Embryonic facial prominence (tissue), 1 donor: ENCODE data around the gene PSD2.

Source experiments
- DNase-seq: peaks from one replicate; pipeline ENCODE4 v3.0.0-alpha.2; 2016; ENCODE audit errors: extremely low spot score

The PSD2 gene

DNA sequence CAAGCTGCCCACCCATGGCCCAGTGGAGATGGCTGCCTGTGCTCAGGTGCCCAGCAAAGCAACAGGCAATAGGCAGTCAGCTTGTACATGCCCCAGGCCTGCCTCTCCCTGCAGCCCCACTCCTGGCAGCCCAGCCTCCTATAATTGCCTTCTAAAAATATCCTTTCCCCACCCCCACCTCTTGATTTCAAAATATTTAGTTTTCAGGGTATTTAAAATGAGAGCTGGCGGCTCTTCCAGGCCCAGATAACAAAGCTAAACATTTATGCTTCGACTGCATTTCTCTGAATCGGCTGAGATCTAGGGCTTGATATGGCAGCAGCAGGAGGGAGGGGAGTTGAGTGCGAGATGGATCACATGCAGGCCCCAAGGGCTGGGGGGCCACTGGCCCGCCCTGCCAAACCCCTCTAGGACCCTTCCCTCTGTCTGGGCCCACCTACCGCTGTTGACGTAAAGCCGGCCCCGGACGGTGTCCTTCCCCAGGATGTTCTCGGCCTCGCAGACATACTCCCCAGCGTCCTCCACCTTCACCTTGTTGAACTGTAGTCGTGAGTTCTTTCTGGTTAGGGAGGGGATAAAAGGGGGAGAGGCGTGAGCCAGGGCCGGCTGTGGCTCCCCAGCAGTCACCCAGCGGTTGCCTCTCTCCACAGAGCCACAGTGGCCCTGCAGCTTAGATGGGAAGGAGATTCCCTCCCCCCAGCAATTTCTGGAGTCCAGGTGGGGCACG is 85.0 kb downstream of the PSD2 start:
- peak; percentile 13 for DNase-seq

DNA sequence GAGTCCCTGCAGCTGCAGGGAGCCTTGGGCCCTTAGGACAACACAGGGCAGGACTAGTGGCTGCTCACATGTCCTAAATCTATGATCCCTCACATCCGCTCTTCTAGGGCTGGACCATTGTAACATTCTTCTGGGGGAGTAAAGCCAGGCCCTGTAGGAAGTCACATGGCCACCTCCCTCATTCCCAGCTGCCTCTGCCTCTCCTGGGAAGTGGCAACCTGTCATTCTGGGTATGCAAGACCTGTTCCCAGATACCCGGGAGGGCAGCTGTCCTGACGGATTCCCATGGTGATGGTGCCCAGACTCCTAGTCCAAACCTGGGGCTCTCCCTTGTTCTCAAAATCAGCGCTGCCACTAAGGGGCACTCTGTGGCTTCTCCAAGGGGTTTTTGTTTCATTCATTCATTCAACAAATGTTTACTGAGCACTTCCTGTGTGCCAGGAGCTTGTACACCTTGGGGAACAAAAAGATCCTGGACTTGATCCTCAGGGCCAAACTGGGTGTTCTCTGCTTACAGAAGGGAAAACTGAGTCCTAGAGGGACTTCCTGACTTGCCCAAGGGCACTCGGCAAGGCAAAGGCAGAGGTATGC is 85.6 kb downstream of the PSD2 start:
- no peak for DNase-seq

DNA sequence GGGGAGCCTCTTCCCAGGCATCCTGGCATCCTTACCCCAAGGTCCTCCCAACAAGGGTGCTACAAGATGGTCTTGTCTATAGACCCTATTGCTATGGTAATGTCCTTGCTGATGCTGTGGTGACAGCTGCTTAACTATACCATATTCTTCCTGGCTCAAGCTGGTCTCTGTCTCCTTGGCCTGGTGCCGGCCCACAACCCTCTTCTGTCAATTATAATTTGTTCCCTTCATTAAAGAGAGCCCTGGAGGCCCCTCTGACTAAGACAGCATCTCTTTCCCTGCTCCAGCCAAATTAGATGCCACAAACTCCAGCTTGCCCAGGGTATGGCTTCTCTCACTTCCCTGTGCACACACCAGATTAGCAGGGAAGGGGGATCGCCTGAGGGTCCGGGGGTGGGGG is 86.7 kb downstream of the PSD2 start:
- DNase-seq: no peak

DNA sequence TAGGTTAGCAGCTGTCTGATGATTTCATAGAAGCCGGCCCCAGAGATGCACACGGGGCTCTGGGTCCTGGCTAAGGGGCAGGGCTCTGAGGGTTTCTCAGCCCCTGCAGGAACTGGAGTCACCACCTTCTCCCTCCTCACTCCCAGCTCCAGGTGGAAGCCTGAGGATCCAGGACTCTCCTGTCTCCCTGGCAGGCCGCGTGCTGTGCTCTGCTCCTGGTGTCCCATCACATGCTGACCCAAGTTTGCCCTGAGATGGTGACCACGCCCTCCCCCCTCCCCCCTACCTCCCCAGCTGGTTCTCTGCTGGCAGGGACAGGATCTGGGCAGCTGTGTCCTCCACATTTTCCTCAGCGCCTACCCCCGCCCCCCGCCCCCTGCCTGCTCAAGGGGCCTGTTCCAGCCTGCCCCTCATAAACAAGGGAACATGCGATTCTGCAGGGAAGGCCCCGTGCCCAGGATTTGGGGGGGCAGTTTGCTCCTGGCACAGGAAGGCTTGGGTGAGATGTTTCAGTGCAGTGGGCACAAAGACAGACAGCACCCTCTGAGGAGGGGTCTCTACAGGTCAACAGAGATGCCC is 87.4 kb downstream of the PSD2 start:
- DNase-seq: no peak

DNA sequence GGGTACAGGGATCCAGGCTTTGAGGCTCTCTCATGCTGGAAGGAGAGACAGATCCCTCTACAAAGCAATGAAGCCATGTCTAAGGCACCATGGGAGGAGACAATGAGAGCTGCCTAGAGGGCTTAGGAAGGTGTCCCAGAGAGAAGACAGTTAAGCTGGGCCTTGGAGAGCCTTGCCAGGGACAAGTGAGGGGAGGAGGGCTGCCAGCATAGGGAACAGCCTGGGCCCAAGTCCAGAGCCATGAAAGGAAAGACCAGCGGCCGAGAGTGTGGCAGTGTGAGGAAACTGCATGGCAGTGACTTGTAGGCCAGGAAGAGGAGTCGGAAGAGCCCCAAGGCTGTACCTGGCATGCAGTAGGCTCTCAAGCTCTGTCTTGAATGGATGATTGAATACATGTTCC is 88.5 kb downstream of the PSD2 start:
- DNase-seq: no peak

DNA sequence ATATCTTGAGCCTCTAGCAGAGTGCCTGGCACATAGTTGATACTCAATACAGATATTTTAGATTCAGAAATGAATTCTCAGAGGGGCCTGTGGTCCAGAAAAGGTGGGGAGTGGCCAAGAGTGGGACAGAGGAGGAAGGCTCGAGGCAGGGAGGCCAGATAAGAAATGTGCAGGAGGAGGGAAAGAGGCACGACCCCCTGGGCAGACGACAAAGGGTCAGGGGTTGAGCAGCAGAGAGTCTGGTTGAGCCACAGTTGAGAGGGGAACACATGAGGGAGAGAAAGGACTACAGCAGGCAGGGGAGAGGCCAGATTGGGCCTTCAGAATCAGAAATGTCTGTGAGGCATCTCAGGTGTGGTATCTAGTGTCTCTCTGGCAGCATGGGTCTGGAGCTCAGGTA is 89.1 kb downstream of the PSD2 start:
- DNase-seq: no peak

DNA sequence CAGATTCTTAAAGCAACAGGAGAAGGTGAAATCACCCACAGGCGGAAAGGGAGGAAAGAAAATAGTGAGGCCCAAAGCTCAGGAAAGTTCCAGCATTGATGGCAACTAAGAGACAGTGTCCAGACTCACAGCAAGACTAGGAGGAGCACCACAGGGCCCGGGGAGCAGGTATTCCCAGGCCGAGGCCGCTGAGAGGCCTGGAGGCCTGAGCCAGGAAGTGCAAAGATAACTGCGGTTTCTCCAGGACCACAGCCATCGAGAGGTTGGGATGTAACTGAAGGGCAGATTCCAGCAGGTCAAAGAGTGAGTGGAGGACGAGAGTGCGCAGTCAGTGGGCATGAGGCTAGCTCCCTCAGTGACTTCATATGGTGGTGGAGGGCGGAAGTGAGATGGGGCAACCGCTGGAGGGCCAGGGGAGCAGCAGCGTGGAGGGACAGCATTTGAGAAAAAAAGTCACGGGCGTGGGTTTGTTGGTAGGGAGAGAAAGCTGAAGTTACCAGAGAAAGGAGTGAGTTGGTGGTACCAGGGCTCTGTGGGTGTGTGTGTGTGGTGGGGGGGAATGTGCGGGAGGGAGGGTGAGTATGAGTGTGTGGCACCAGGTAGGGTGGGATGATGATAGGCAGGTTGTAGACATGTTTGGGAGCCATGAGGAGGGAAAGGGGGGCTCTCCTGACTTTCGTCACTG is 89.7 kb downstream of the PSD2 start:
- DNase-seq: no peak

DNA sequence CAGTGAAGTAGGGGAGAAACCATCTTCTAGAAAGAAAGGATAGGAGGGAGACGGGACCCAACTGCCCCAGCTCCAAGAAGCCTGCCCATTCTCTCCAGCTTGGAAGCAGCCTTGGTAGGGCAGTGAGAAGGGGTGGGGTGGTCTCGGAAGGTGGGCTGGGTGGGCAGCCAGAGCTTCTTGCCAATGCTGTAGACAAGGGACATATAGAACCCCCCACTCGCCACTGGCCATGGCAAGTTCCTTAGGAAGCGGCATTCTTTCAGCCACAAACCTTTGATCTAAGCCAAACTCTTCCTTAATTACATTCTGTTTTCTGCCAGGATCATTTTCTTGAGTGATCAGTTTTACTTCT is 90.2 kb downstream of the PSD2 start:
- no peak for DNase-seq

DNA sequence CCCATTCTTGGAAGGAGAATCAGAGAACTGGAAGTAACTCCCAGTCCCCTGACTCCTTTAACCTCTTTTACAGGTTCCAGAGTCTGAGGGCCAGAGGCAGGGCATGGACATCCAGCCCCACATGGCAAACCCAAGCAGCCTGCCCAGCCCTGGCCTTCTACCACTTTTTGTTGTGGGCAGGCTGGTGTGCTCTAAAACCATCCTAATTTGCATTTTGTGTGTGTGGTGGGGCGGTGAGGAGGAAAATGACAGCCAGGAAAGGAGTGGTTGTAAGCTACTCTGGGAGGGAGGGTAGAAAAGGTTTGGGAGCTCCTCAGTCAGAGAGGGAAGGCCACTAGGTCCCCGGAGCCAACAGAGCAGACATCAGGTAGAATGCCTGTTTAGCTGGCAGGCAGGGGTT is 90.6 kb downstream of the PSD2 start:
- no peak for DNase-seq

DNA sequence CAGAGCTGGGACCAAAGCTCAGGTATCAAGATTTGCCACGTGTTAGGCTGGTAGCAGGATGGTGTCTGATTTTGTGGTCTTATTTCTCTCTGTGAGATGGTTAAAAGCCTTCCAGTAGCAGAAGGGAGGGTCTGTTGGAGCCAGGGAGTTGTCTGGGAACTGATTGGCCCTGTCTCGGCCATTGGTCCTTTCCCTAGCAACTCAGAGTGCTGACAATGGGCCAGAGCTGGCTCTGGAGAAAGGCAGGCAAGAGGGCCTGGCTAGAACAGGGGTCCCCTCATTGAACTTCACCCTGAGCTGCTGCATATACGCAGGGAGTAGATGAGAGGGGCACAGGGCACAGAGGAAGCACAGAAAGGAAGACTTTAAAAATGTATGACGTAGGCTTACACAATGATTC is 92.8 kb downstream of the PSD2 start:
- no peak for DNase-seq

DNA sequence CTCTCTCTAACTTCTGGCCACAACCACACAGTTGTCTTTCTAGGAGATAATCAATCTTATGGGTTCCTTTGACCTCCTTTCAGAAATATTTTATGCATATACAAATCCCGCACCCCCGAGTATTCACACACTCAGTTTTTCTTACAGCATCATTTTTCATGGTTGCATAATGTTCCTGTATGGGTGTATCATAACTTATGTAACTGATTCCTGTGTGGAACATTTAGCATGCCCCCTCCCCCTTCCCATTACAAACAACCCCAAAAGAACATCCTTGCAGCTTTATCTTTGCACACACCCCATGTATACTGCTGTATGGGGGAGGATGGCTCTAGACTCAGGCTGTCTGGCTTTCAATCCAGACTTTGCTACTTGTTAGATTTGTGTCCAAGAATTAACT is 93.8 kb downstream of the PSD2 start:
- no peak for DNase-seq

DNA sequence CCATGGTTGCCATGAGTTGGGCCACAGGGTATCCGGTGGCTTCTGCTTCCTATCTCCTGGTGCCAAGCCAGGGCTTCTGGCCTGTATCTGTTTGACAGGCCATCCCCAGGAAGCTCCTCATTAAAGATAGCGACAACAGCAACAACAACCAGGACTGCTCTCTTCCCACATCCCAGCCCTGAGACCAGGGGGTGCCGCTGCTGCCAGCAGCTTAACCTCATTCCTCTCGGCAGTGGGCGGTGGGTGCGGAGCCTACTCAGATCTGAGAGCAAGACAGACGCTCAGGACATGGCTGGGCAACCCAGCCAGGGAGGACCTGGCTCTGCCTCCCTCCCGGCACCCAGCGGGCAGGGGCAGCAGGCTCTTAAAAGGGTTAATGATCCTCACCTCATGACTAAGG is 98.3 kb downstream of the PSD2 start:
- DNase-seq: no peak
